ENCODE measurements around the gene MFAP2.

MFAP2 gene

GRCh38 chr1:16980473-16981268 is at the start of gene MFAP2:
Gene MFAP2 (minus strand): TSS chr1:16980620. CDS start chr1:16978273, 2,347 bp downstream.
- DNase-seq (ENCODE audit: low spot score) = no peak

GRCh38 chr1:17030206-17030605 is 49.8 kb upstream of the MFAP2 start:
- DNase-seq (ENCODE audit: low spot score) = no peak

- DNase-seq (ENCODE audit: low spot score) = no peak
These were observed 48.3 kb upstream of the MFAP2 start for GRCh38 chr1:17028662-17029188.

GRCh38 chr1:17027900-17028299 is 47.5 kb upstream of the MFAP2 start:
- no peak for DNase-seq (ENCODE audit: low spot score)

- no peak for DNase-seq (ENCODE audit: low spot score)
These were observed 47.0 kb upstream of the MFAP2 start for GRCh38 chr1:17027403-17027802.

GRCh38 chr1:17024721-17025120 is 44.3 kb upstream of the MFAP2 start:
- no peak for DNase-seq (ENCODE audit: low spot score)

- DNase-seq (ENCODE audit: low spot score) = no peak
These were observed 43.2 kb upstream of the MFAP2 start for GRCh38 chr1:17023573-17023972.

GRCh38 chr1:17023102-17023501 is 42.7 kb upstream of the MFAP2 start:
- DNase-seq (ENCODE audit: low spot score) = no peak

GRCh38 chr1:17021896-17022295 is 41.5 kb upstream of the MFAP2 start:
- no peak for DNase-seq (ENCODE audit: low spot score)

- no peak for DNase-seq (ENCODE audit: low spot score)
These were observed 40.1 kb upstream of the MFAP2 start for GRCh38 chr1:17020502-17020901.

- no peak for DNase-seq (ENCODE audit: low spot score)
These were observed 38.4 kb upstream of the MFAP2 start for GRCh38 chr1:17018849-17019248.

- no peak for DNase-seq (ENCODE audit: low spot score)
These were observed 37.0 kb upstream of the MFAP2 start for GRCh38 chr1:17017435-17017834.

- peak; percentile 49 for DNase-seq (ENCODE audit: low spot score)
These were observed 35.9 kb upstream of the MFAP2 start for GRCh38 chr1:17016317-17016661.

GRCh38 chr1:17014671-17015567 is 34.5 kb upstream of the MFAP2 start:
- DNase-seq (ENCODE audit: low spot score) = no peak

GRCh38 chr1:17013491-17014320 is 33.3 kb upstream of the MFAP2 start:
- no peak for DNase-seq (ENCODE audit: low spot score)

- peak; percentile 19 for DNase-seq (ENCODE audit: low spot score)
These were observed 32.5 kb upstream of the MFAP2 start for GRCh38 chr1:17012775-17013490.

GRCh38 chr1:17011439-17012307 is 31.3 kb upstream of the MFAP2 start, which contains the start of gene ATP13A2:
Gene ATP13A2 (minus strand): TSS chr1:17011928. CDS start chr1:17011738, 190 bp downstream.
- DNase-seq (ENCODE audit: low spot score) = peak; percentile 89

- DNase-seq (ENCODE audit: low spot score) = no peak
These were observed 30.6 kb upstream of the MFAP2 start for GRCh38 chr1:17011092-17011438.

- DNase-seq (ENCODE audit: low spot score) = peak; percentile 71
These were observed 29.3 kb upstream of the MFAP2 start for GRCh38 chr1:17009706-17010105.

- no peak for DNase-seq (ENCODE audit: low spot score)
These were observed 27.9 kb upstream of the MFAP2 start for GRCh38 chr1:17008208-17008855.

Data from kidney tubule cell (primary cell).